Muscle of back (tissue), 13 donors: ENCODE results near the gene ANAPC15. TPM values are rescaled to one million over a fixed set of nuclear protein-coding genes. Genes with fewer than 3 reads are reported as not detected.
"Not testable (repeated sequence)": the region's sequence is repeated elsewhere in the genome, so short reads cannot be mapped to it uniquely, and the experiment has no call there.

Experiments used
- DNase-seq, 3 donors: peaks; one replicate each; pipeline versions ENCODE4 v3.0.0 to v3.0.0-alpha.2; 2013
- long read RNA-seq, 9 donors: transcript quantifications; one replicate each; lab custom pipeline, GENCODE V29; 2026
- polyA plus RNA-seq, 10 donors: library from polyadenylated mRNA; unstranded; fragments of 120-200 nt; gene quantifications; one replicate each; pipeline ENCODE4 v1.2.1, GENCODE V29; 2013; ENCODE audit not compliant: insufficient read length in 10 of 10

ANAPC15 gene
- 10 to 100 TPM; 29.9 to 34.1 (median 32.2) TPM for polyA plus RNA-seq
- long read RNA-seq, donor 1, transcript ANAPC15-201 (6 exons, 886 nt) = major isoform, 7 of 13 reads
- long read RNA-seq, donor 1, partial matches to known transcripts = 0 of 13 reads
- long read RNA-seq, donor 1, other reads (novel, unspliced or antisense) = 0 of 13 reads
- long read RNA-seq, donor 2, transcript ANAPC15-201 (6 exons, 886 nt) = major isoform, 5 of 6 reads
- long read RNA-seq, donor 2, partial matches to known transcripts = 0 of 6 reads
- long read RNA-seq, donor 2, other reads (novel, unspliced or antisense) = 0 of 6 reads
- long read RNA-seq, donor 3 = 0 reads
- long read RNA-seq, donor 4, transcript ANAPC15-201 (6 exons, 886 nt) = major isoform, 8 of 15 reads
- long read RNA-seq, donor 4, partial matches to known transcripts = 0 of 15 reads
- long read RNA-seq, donor 4, other reads (novel, unspliced or antisense) = 0 of 15 reads
- long read RNA-seq, donor 5, transcript ANAPC15-201 (6 exons, 886 nt) = major isoform, 6 of 16 reads
- long read RNA-seq, donor 5, transcript ANAPC15-208 (6 exons, 867 nt) = major isoform, 6 of 16 reads
- long read RNA-seq, donor 5, partial matches to known transcripts = 0 of 16 reads
- long read RNA-seq, donor 5, other reads (novel, unspliced or antisense) = 0 of 16 reads
- long read RNA-seq, donor 6, transcript ANAPC15-201 (6 exons, 886 nt) = major isoform, 11 of 13 reads
- long read RNA-seq, donor 6, partial matches to known transcripts = 0 of 13 reads
- long read RNA-seq, donor 6, other reads (novel, unspliced or antisense) = 0 of 13 reads
- long read RNA-seq, donor 7, transcript ANAPC15-201 (6 exons, 886 nt) = major isoform, 8 of 14 reads
- long read RNA-seq, donor 7, transcript ANAPC15-208 (6 exons, 867 nt) = minor isoform, 6 of 14 reads
- long read RNA-seq, donor 7, partial matches to known transcripts = 0 of 14 reads
- long read RNA-seq, donor 7, other reads (novel, unspliced or antisense) = 0 of 14 reads
- long read RNA-seq, donor 8, partial matches to known transcripts = 0 of 7 reads
- long read RNA-seq, donor 8, other reads (novel, unspliced or antisense) = 0 of 7 reads
- long read RNA-seq, donor 9, partial matches to known transcripts = 0 of 2 reads
- long read RNA-seq, donor 9, other reads (novel, unspliced or antisense) = 0 of 2 reads

DNA sequence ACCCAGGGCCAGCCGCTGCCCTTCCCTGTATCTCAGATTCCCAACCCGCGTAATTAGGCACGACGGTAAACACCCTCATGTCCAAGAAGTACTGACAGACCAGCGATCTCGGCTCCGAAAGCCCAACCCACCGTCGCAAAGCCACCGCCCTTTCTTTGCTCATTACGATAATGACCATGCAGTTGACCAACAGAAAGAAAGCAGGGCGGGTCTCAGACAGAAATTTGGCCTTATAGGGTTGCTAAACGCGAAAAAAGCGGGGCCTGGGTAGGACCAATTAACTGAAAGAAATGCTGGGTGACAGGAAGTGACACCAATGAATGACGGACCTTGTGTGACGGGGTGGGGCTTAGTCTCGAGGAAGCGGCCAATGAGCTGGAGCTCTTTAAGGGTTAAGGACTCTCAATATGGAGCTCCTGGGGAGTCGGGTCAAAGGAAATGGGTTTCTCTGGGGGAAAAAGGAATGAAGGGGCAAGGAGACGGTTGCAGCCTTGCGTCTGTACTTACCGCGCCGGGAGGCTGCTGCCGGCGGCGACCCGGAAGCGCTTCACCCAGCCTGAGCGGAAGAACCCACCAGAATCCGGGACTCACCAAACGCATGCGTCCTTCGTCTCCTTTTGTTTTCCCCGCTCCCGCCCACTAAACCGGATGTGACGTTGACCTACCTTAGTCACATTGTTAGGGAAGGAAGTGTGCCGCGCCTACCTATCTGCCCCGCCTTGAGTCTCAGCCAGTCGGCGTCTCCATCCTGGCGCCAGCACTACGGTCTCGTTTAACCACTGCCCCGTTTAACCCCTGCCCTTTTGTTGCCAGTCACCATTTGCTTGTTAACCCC is at the start of gene ANAPC15:
Gene ANAPC15 (minus strand): TSS at position 553 of the 835 bp plus-strand sequence. CDS start 1,419 bp downstream, outside the sequence.
- DNase-seq = peak; percentile 99 to 100 (median 100)

DNA sequence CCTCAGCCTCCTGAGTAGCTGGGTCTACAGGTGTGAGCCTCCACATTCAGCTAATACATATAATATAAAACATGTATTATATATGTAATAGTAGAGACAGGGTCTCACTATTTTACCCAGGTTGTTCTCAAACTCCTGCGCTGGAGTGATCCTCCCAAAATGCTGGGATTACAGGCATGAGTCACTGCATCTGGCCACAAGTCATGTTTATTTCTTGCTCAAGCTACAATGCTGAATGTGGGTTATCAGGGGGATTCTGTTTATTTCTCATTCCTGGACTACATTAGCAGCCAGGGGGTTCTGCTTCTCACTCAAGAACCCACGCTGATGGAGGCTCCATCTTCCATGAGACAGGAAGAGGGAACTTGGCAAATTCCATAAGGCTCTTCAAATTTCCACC is 47.8 kb upstream of the ANAPC15 start:
- DNase-seq = no peak

DNA sequence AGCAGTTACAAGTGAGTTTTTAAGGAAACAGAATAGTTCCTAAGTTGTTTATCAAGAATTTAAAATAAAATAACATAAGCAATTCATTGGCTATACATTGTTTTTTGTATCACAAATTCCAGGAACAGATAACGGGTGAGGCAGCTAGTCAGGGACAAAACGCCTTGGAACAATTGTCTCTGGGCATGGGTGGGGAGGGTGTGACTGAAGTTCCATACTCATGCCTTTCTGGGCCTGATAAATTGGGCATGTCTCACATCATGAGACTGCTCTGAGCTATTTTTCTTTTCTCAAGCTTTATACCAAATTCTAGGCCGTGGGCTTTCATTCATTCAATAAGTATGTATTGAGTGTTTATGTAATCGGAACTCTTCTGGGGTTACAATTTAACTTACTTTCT is 44.6 kb upstream of the ANAPC15 start:
- DNase-seq = no peak

DNA sequence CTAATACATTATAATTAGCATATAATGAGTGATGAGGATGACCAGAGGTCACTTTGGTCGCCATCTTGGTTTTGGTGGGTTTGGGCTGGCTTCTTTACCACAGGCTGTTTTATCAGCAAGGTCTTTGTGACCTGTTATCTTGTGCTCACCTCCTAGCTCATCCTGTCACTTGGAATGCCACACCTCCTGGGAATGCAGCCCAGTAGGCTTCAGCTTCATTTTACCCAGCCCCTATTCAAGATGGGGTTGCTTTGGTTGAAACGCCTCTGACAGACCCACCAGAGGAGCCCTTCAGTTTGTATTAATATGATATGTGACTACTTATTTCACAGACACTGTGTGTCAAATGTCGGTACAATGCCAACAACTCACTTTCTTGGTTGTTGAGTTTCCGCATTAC is 43.3 kb upstream of the ANAPC15 start:
- no peak for DNase-seq

DNA sequence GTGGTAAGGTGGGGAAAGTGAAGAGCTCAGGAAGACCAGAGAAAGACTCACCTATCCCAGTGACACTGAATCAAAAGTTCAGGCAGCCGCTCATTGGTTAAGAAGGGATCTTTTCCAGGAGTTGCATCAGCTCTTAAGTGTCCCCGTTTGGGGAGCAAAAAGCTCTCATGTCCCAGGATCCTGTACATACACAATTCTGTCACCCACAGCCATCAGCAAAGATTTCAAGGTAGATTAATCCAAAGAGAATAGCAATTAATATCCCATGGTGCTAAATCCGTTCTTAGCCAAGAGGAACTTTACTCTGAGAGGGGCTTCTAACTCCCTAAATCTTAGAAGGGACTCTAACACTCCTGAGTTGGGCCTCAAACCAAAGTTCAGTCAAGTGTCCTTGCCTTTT is 42.3 kb upstream of the ANAPC15 start:
- DNase-seq = no peak

DNA sequence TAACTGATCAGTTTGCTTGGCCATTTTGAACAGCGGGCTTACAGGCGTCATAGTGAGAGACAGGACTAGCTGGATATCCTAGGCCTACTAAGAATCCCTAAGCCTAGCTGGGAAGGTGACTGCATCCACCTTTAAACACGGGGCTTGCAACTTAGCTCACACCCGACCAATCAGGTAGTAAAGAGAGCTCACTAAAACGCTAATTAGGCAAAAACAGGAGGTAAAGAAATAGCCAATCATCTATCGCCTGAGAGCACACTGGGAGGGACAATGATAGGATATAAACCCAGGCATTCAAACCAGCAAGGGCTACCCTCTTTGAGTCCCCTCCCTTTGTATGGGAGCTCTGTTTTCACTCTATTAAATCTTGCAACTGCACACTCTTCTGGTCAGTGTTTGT is 41.4 kb upstream of the ANAPC15 start:
- not testable (repeated sequence) for DNase-seq

DNA sequence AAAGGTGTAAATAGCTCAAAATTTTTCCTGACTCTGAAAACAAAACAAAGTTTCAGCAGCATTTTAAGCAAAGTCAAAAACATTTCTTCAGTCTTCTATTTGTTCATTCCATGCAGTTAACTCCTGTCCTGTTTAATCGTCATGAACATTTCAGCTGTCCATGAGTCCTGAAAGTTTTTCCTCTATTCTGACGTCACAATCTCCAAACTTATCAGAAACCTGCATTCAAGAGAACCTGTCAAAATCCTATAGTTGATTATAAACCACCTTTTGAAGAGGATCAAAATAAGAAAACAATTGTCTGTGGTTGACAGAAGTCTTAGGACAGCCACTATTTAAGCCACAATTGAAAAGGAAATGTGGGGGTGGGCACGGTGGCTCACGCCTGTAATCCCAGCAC is 38.4 kb upstream of the ANAPC15 start:
- DNase-seq = no peak

DNA sequence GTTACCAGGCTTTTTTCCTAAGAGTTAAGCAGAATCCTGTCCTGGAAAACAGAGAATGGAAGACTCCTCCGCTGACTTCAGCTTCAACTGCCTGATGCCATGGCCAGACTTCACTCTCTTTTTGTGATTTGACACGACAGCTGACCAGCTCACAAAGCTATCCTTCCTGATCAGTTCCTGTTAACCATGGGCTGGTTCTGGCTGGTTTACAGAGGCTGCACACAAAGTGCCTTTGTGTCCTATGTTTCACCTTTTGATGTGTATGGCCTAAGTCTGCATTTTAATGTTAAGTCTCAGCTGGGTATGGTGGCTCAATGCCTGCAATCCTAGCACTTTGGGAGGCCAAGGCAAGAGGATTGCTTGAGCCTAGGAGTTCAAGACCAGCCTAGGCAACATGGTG is 34.1 kb upstream of the ANAPC15 start:
- peak in 1 of 3 donors; percentile 4 for DNase-seq

DNA sequence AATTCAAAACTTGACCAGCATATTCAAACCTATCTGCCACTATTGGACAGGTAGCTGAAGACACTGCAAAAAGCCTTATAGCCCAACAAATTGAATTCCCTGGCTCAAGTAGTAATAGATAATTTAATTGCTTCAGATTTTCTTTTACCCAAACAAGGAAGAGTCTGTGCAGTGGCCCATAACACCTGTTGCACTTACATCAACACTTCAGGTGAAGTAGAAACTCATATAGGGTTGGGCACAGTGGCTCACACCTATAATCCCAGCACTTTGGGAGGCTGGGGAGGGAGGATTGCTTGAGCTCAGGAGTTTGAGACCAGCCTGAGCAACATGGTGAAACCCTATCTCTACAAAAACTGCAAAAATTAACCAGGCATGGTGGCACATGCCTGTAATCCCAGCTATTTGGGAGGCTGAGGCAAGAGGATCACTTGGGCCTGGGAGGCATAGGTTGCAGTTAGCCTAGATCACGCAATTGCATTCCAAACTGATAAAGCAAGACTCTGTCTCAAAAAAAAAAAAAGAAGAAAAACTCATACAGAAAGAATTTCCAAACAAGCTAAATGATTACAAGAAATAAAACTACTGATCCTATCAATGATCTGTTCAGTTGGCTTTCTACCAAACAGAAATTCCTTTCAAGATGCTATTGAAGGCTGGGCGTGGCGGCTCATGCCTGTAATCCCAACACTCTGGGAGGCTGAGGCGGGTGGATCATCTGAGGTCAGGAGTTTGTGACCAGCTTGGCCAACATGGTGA is 32.5 kb upstream of the ANAPC15 start:
- peak in 1 of 3 donors; percentile 46 for DNase-seq

DNA sequence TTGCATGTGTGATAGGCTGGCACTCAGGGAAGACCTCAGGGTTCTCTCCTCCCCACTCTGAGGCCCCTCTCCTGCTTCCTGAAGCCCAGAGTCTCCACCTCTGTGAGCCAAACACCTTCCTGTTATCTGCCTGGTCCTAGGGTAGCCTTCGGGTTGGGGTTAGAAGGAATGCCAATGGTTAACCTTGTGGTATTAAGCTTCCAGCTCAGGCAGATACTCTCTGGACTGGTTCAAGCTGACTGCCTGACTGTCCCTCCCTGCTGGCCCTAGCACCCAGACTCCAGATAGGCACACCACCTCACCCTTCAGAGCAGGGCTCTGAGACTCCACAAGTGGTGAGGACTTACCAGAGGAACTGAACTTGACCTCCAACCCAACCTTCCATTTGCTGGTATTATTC is 30.0 kb upstream of the ANAPC15 start:
- not testable (repeated sequence) for DNase-seq

DNA sequence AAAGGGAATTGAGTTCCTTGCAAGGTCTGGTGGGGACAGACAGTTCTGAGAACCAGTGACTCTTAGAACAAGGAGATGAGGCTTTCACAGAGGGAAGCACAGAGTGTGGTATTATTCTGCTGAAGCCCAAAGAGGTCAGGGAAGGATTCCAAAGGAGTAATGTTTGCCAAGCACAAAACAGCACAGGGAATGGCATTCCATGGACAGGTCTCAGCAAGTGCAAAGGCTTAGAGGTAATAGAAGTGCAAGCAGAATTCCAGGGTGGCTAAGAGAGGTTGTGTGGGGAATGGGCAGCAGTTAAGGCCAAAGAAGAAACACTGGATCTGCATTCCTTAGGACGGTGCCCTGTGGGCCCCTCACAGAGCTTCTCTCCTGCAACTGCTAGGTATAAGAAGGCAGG is 29.6 kb upstream of the ANAPC15 start:
- DNase-seq = not testable (repeated sequence)

DNA sequence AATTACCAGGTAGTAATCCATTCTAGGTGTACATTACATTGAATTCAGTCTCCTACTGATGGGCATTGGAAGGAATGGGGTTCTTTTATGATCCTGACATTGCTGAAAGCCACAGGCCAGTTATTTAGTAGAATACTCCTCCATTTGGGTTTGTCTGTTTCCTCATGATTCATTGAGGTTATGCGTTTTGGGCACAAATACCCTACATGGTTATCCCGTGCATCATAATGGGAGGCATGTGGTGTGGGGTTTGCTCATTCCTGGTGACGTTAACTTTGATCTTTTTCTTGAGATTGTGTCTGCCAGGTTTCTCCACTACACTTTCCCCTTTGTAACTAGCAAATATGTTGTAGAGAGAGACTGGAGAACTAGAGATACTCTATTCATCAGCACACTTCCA is 28.6 kb upstream of the ANAPC15 start:
- DNase-seq = peak in 1 of 3 donors; percentile 78

DNA sequence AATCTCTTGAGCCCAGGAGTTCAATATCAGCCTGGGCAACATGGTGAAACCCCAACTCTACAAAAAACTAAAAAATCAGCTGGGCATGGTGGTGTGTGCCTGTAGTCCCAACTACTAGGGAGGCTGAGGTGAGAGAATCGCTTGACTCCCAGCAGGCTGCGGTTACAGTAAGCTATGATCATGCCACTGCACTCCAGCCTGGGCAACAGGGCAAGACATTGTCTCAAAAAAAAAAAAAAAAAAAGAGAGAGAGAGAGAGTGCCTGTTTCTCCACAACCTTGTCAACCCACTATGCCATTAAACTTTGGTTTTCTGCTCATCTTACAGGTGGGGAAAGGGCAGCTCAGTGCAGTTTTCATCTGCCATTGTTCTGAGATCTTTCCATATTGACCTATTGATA is 28.2 kb upstream of the ANAPC15 start:
- DNase-seq = no peak

DNA sequence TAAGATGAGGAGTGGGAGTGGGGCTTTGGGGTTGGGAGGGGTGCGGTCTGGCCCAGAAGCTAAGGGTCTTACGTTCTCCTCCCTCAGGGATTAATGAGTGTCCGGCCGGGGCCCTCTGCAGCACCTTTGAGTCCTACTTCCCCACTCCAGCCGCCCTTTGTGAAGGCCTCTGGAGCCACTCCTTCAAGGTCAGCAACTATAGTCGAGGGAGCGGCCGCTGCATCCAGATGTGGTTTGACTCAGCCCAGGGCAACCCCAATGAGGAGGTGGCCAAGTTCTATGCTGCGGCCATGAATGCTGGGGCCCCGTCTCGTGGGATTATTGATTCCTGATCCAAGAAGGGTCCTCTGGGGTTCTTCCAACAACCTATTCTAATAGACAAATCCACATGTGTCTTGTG is 27.0 kb upstream of the ANAPC15 start:
- DNase-seq = no peak

DNA sequence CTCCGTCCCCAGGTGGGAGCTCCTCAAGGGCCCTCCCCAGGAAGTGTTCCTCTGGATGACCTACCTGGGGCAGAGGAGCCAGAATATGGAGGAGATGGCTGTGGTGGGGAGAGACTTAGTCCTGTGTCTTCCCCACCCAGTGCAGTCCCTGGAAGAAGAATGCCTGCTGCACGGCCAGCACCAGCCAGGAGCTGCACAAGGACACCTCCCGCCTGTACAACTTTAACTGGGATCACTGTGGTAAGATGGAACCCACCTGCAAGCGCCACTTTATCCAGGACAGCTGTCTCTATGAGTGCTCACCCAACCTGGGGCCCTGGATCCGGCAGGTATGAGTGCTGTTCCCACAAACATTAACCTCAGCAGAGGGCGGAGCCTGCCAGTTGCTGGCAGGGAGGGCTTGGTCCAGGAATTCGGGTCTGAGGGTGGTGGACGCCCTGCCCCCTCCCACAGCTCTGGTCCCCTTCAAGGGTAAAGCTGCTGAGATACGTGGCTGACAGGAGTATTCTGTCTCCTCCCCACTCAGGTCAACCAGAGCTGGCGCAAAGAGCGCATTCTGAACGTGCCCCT is 26.4 kb upstream of the ANAPC15 start:
- no peak for DNase-seq

DNA sequence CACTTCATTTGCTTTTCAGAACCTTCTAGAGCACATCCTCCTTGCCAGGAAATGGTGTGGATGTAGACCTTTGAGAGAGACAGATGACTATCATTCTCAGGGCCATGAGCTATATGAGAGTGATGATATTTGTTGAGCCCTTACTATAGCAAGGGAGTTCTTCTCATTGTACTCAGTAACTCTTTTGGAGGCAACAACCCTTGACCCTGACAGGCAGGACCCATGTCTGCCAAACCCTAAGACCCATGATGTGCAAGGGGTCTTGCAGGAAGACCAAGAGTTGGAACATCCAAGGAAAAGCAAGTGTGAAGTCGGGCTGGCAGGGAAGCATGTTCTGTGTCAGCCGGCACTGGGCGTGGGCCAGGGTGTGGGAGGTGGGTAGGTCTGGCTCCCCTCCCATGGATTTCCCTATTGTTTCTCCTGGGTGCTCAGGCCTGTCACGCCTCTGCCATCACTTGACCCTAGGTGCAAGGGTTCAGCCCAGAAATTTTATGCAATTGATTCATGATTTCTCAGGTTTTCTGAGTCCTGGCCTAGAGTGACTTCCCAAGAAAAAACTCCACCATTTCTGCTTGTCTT is 24.3 kb upstream of the ANAPC15 start:
- DNase-seq = no peak

DNA sequence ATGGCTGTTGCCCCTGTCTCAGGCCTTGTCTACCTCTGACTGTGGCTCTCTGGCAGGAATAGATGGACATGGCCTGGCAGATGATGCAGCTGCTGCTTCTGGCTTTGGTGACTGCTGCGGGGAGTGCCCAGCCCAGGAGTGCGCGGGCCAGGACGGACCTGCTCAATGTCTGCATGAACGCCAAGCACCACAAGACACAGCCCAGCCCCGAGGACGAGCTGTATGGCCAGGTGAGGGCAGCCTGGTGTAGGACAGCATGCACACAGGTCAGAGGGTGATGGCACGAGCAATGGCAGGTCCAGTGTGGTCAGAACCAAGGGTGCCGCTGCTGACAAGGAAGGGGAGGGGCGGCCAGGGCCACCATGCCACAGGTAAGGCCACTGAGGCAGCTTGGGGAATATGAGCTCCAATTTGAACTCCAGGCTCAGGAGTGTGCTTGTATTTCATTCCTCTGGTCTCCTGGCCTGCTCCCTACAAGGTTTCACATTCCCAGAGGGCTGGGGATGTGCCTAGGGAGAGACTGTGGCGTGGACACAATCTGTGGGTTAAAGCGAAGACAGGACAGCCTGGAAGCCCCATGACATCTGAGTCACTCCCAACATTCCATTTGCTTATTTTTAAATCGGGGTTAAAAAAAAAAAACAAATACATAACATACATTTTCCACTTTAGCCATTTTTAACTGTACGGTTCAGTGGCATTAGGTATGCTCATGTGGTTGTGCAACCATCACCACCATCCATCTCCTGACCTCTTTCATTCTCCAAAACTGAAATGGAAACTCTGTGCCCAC is 23.6 kb upstream of the ANAPC15 start:
- DNase-seq = no peak

DNA sequence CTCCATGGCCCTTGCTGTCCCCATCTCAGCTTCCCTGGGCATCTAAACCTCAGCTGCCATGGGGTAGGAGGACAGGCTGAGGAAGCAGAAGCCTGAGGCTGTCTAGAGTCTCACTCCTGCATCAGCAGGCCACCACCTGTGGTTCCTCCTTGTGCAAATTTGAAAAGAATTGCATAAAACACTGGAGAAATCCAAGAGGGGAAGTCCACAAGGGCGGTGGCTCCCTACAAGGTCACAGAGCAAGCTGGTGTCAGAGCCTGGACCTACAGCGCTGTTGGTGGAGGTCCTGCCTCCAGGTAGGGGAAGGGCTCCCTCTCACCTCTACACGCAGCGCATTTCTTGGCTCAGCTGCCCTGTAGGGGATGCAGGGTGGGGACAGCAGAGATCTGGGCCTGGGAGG is 23.0 kb upstream of the ANAPC15 start, which contains the start of gene FOLR3:
Gene FOLR3 (plus strand): TSS at position 253 of the 400 bp plus-strand sequence. CDS start 228 bp downstream, outside the sequence.
- not testable (repeated sequence) for DNase-seq

DNA sequence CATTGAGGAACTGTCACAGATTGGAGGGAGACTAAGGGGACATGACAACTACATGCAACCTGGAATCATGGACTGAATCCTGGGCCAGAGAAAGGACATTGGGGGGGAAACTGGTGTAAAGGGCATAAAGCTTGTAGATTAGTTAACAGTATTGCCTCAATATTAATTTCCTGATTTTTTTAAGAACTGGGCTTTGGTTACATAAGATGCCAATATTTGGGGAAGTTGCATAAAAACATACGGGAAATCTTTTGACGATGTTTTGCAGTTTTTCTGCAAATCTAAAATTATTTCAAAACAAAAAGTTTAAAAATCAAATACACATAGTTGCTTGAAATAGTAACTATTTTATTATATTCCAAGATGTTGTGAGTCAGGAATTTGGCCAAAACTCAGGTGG is 20.2 kb upstream of the ANAPC15 start:
- DNase-seq = no peak
